GM10847 (cell line): Measurements from ENCODE around the gene PLPPR2.

Experiments used
- POLR2A ChIP-seq: IDR thresholded peaks from 2 replicates; pipeline ENCODE4 v1.6.1; 2011; ENCODE audit not compliant: insufficient read length; ENCODE audit errors: extremely low read depth

The PLPPR2 gene

DNA sequence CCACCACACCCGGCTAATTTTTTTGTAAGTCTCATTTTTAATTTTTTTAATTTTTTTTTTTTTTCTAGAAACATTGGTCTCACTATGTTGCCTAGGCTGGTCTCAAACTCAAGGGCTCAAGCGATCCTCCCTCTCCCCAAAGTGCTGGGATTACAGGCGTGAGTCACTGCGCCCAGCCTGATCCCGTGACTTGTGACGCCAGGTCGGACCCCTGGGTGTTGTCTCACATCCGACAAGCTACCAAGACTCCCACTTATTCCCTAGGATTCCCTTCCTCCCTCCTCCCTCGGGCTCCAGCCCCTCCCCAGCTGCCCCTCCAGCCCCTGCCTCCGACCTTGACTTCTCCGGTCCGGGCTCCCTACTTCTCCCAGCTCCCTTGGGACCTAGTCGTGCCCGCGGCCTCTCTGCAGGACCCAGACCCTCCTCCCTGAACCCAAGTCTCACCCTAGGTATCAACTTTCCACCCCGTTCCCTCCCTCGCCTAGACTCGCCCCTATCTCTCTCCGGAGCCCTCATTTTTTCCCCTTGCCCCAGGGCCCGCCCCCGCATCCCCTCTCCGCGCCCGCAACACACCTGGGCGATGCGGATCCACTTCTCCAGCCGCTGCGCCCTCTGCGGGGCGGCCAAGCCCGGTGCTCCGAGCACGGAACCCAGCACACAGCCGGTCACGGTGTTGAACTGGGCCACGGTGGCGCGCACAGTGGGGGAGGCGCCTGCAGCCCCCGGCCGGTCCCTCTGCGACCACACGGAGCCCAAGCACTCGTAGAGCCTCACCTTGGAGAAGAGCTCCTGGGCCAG lies 50.8 kb downstream of the PLPPR2 start:
- no peak for TF ChIP-seq POLR2A

DNA sequence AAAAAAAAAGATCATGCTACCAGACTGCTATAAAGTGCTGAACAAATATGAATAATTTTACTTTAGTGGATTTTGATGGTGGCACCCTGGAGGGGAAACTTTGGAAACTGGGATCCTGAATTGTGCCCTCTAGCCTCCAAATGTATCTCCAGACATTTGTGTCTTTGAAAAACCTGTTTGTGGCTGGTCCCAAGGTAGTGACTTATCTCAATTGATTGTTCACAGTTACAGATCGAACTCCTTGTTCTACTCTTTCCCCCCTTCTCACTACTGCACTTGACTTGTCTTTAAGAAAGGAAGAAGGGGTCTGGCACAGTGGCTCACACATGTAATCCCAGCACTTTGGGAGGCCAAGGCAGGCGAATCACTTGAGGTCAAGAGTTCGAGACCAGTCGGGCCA lies 53.4 kb downstream of the PLPPR2 start:
- no peak for TF ChIP-seq POLR2A

DNA sequence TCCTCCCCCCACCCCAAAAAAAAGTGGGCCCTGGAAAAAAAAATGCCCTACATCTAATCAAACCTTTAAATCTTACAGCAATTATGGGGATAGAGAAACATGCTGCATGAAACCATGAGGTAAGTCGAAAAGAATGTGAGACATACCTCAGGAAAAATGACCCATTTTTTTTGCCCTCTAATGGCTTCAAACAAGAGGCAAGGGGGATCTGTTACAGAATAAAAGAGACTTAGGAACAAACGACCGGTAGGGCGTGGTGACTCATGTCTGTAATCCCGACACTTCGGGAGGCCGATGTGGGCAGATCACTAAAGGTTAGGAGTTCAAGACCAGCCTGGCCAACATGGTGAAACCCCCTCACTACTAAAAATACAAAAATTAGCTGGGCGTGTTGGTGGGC lies 55.5 kb downstream of the PLPPR2 start:
- TF ChIP-seq POLR2A = no peak

DNA sequence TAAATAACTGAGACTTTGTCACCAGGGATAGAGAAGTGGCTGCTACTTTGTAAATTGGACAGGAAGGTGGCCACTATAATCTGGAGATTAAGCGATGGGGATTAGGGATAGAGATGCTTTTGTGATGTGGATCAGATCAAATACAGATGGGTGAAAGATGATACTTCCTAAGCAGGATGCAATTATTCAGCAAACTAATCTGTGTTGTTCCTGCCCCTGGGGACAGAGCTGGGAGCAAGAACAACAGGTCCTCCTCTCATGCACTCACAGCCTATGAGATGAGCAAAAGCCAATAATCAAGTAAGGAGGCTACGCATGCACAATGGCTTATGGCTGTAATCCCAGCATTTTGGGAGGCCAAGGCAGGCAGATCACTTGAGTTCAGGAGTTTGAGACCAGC lies 59.3 kb downstream of the PLPPR2 start:
- TF ChIP-seq POLR2A = no peak
